ENCODE data around the gene RHOA.

DNA sequence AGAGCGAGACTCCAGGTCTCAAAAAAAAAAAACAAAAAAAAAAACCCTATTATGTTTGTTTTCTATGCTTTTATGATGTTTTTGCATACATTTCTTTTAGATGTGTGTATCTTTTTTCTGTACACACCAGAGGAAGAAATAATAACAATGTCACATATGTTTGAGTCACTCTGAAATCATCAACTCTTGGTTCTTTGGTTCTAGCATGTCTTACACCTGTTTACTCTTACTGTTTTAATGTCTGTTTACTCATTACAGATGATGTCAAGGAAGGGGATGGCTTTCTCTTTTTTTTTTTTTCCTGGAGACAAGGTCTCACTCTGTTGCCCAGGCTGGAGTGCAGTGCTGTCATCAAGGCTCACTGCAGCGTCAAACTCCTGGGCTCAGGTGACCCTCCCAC lies 24.1 kb downstream of the RHOA start:
- TF ChIP-seq CTCF (IDR thresholded peaks at IDR 0.05; ENCODE audit: low read length) (no peak), EZH2 (IDR thresholded peaks at IDR 0.05; ENCODE audit: borderline replicate concordance, low read length) (no peak)
